Activated CD8-positive, alpha-beta memory T cell treated with anti-CD3 and anti-CD28 coated beads for 48 hours (primary cell): ENCODE results near the gene HYDIN.
"Not testable (repeated sequence)": the region's sequence is repeated elsewhere in the genome, so short reads cannot be mapped to it uniquely, and the experiment has no call there.

Source experiments
- DNase-seq, 3 experiments: peaks; one replicate each; pipeline ENCODE4 v3.0.0-alpha.2; 2020; ENCODE audit warnings: low read depth in 2 of 3, low spot score in 2 of 3

The HYDIN gene

GRCh38 chr16:71226229-71227141 is 4.0 kb downstream of the HYDIN start:
- DNase-seq = no peak

DNA sequence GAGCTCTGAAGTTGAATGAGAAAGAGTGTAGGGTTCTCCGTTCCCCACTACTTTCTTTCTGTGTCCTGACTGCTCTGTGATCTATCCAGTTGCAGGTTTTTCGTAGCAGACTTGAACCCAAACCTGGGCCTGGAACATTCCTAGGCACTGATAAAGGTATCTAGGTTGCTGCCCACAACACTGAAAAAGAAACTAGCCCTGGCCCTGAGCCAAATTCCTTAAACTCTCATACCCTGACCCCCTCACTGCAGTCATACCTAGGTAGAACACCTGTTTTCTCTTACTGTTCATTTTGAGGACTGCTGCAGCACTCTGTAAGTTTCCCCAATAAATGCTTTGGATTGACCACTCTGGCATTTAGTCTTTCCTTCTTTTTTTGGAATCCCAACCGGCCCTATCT is 5.4 kb downstream of the HYDIN start:
- no peak for DNase-seq

DNA sequence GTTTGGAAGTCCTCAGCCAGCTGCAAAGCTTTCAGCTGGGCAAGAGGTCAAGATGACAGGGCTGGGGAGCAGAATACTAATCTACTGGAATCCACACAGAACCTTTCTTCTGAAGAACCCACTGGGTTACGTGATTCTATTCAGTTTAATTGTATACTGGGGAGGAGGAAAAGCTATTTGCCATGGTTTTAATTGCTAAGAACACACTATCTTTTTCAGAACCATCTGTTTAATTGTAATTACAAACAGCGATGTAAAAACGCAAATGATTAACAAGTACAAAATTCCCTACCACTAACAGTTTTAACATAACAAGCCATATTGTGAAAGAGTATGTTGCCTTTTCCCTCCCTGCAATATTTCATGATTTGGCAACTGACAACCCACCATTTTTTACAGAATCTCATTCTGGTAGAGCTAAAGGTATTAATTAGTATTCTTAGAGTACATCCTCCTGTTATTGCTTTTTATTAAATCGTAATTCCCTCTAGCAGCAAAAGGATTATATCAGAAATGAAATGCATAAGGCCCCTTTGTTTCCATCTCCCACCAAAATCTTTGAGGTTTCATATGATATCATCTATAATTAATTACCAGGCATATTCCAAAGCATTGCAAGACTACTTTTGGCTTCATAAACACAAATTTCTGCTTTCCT is 12.1 kb downstream of the HYDIN start:
- no peak for DNase-seq

DNA sequence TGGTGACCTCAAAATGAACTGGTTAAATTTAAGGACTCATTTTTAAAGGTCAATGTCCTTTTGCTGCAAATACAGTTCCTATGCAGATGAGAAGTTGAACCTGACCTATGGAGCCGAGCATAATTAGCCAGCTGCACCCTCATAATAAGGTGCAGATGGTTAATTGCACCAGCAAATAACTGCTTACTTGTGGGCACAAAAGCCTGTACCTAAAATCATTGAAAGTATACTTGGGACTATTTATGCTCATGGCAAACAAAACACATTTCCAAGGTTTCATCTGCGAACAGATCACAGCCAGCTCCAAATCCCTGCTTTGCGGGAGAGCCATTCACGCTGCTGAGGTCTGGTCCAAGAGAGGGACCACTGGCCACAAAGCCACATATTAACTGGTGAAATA is 13.0 kb downstream of the HYDIN start:
- DNase-seq = no peak

DNA sequence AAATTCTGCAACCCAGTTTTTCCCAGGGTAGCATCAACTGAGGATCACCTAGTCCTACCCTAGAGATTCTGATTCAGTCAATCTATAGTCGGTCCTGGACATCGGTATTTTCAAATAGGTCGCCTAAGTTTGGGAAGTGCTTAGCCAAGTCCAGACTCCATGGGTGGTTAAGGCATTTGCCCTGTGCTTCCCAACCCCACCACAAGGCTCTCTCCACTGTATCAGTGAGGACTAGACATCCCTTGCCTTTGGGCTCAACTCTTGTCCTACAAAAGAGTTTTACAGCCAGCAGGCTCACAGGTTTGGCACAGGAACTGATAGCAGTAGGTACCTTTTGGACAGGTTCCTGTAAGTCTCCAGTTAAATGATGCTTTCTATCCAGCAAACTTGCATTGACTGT is 13.8 kb downstream of the HYDIN start:
- DNase-seq = no peak

GRCh38 chr16:71214746-71215381 is 15.7 kb downstream of the HYDIN start:
- DNase-seq = no peak

DNA sequence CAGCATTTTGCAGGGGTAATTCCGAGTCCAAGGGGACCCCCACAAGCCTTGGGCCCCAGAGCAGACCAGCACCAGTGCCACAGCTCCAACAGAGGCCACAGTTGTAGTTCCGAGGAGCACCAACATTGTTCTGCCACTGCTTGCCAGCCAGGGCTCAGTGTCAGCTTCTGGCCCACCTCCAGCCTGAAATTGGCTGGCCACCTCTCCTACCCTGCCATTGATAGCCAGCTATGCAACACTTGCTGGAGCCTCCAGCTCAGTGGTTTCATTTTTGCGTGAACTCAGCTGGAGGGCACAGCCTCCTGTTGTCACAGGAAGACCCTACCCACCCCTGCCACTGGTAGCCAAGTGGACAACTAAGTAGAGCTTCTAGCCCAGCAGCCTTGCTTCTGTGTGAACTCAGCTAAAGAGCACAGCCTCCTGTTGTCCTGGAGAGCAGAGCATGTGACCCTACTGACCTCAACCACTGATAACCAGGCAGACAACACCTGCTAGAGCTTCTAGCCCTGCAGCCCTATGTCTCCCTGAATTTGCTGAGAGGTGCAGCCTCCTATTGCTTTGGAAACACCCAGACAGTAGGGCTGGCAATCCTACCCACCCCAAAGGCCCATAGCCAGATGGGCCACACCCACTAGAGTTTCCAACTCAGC is 24.9 kb downstream of the HYDIN start:
- no peak for DNase-seq

DNA sequence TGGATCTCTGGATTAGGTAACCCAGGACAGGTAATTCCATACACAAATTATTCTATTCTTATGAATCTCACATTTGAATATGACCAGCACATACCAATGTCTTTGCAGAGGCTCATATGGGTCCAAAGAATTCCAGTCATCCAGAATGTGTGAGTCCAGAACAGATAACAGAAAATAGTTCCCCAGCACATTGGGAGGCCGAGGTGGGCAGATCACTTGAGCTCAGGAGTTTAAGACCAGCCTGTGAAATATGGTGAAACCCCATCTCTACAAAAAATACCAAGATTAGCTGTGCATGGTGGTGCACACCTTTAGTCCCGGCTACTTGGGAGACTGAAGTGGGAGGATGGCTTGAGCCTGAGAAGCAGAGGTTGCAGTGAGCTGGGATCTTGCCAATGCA is 26.9 kb downstream of the HYDIN start:
- DNase-seq = no peak

GRCh38 chr16:71201556-71201955 is 29.0 kb downstream of the HYDIN start:
- DNase-seq = no peak

DNA sequence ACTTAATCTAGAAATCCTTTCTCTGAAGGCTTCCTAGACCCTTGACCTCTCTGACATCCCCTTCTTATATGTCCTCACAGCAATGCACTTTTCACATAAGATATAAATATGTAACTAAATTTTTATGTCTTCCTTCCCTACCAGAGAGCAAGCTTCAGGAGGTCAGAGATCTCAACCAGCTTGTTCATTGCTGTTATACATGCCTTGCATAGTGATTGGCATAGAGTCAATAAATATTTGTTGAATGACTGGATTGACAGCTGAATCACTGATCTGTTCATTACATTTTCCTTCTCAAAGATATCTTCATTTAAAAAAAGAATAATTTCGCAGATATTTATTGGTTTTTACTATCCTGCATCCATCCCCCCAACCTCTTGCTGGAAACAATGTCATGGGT is 29.5 kb downstream of the HYDIN start:
- DNase-seq = no peak

DNA sequence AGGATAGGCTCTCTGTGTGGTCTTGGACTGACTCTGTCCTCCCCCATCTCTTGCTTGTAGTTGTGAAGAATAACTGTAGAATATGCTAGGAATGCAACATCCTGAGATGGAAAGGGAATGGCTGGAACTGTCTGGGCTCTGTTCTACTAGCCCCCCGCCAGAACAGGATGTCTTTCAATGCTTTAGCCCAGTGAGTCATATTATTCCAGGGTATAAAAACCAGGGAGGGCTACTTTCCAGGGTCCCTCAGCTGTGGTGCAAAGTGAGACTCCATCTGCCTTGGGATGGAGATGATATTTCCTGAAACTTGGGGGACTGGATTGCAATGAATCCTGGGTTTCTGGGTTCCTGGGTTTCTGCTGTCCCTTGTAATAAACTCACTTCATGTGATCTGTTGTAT is 32.1 kb downstream of the HYDIN start:
- no peak for DNase-seq

GRCh38 chr16:71192387-71192786 is 38.1 kb downstream of the HYDIN start:
- no peak for DNase-seq

DNA sequence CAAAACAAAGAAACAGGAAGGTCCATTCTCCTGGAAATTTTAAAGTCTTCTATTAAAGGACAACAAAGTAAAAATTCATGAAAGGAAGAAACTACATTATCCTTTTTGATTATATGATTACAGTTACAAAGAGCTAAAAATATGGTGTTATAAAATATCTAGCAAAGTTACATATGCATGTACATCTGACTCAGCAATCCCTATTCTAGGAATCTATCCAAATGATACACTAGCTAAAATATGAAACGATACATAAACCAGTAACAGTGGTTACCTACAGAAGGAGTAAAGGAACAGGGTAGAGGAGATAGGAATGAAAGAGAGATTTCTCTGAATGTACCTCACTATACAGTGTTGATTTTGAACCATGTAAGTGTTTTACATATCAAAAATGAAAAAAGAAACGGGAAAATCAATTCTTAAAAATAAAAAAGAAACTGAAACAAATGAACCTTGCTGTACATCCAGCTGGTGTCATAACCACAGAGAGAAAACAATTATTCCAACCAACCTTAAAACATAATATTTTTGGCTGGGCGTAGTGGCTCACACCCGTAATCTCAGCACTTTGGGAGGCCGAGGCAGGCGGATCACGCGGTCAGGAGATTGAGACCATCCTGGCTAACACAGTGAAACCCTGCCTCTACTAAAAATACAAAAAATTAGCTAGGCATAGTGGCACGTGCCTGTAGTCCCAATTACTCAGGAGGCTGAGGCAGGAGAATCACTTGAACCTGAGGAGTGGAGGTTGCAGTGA is 41.4 kb downstream of the HYDIN start:
- DNase-seq = no peak

GRCh38 chr16:71185347-71185746 is 45.2 kb downstream of the HYDIN start:
- no peak for DNase-seq

DNA sequence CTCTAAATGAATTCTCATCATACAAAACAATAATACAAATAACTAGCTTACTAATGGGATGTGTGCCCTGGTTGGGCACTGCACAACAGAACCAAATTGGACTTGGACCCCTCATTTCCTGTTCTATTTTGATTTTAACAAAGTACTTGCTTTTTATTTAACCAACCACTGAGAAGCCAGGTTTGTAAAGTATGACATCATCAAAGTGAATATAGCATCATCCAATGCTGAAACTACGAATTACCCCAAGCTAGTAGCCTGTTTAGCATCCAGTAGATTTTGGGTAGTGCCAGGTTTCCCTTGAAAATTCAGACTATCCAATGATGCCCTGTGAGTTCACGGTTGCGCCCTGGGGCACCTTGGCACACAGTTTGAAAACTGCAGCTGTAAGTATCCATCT is 51.0 kb downstream of the HYDIN start:
- no peak for DNase-seq

DNA sequence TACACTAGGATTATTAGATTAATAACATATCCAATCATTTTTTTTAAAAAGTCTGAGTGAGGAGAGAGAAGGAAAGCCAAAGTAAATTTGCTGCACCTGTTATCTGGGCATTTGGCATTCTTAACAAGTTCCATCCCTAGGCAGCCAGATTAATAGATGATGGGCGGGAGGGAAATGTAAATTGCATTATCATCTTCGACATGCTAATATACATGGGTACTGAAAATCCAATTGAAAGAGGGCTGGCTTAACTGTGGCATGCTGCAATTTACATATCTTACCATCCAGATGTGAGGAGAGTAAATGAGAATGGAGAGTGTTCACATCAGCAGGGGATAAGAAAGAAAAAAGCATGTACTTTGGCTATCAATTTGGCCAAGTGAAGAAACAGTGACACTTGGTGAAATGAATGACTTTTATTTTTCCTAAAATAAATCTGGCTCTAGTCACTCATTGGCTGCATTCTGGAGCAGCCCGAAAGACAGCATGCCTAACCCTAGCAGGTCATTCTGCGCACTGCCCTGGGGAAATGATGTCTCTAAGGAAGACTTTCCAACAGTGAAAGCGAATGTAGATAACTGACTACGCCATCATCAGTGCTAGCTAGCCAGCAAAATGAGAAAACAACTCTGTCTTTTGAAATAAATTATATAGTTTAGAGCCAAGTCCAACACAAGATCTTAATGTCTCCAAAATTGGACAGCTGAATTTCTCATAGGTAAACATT is 57.9 kb downstream of the HYDIN start:
- no peak for DNase-seq

DNA sequence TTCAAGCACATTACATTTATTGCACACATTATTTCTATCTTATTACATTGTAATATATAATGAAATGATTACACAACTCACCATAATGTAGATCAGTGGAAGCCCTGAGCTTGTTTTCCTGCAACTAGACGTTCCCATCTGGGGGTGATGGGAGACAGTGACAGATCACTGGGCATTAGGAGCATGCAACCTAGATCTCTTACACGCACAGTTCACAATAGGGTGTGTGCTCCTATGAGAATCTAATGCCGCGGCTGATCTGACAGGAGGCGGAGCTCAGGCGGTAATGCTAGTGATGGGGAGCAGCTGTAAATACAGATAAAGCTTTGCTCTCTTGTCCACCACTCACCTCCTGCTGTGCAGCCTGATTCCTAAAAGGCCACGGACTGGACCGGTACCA is 69.5 kb downstream of the HYDIN start:
- not testable (repeated sequence) for DNase-seq

DNA sequence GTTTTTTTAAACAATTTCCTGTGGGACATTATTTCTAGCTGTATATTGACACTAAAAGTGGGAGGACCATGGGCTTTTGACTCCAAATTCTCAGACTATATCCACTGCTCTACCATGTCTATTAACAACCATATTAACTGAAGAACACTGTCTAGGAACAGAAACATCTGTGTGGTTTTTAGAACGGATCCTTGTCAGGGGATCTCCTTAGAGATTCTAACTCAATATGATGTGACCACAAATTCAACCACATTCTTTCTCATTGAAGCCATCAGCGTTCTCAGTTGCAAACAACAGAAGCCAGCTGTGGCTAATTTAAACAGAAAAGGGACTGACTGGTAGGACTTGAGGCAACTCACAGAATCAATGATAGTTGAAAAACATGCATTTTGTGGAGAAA is 73.2 kb downstream of the HYDIN start:
- DNase-seq = not testable (repeated sequence)

DNA sequence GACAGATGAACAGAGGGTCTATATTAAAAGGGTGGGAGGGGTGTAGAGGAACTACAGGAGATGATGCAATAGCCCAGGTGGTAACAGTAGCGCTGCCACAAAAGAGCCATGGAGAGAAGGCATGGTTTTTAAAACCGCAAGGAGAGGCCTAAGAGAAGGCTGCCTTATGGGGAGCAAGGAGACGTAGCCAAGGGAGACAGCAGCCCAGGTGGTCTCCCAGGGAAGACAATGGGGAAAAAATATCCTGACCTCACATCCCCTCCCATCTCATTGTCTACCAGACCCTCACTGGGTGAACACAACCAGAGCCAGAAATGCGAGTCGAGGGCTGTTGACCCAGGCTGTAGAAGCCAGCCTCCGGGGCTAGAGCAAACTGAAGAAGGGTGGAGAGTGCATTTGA is 77.2 kb downstream of the HYDIN start:
- not testable (repeated sequence) for DNase-seq

GRCh38 chr16:71151654-71152053 is 78.9 kb downstream of the HYDIN start:
- not testable (repeated sequence) for DNase-seq
